ENCODE results near the gene MAP3K12. TPM values are rescaled to one million over a fixed set of nuclear protein-coding genes. Genes with fewer than 3 reads are reported as not detected.
A peak's percentile ranks its signal among the peaks of the same experiment; 100 is the strongest.

Gene MAP3K12
- total RNA-seq, 2 donors from 2014 or later: 27.9 to 36.8 TPM

DNA sequence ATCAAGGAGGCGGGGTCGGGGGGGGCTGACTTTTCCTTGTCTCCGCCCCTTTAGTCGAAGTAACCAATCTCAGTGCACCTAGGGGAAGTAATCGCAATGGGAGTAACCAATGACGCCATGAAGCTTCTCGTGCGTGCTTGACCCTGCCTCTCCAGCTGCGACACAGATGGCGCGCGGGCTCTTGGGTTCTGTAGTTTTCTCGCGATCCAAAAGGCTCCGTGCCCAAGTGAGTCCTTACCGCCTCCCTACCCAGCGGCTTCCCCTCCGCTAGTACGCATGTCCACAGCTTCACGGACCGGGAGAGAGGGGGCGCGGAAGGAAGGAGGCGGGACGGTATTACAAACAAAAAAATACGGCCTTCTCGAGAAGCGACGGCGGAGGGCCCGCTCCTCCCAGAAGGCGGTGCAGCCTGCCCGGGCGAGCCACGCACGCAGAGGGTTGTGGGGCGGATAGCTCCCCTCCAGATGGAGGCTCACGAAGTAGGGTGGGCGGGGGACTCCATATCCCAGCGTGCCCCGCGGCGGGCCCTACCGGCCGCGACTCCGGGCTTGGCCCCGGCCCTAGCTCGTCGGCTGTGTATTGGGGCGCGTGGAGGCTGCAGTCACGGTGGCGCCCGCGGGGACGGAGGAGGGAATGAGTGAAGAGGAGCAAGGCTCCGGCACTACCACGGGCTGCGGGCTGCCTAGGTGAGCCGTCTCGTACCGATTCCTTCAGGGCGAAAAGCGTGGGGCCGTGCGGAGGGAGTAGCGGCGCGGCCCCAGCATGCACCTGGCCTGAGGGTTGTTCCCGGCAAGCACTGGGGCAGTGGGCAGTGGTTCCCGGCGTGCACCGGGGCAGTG is 1.7 kb upstream of the MAP3K12 start, which contains the start of gene TARBP2:
TARBP2 (plus strand) TSS at position 508 of the 839 bp plus-strand sequence; CDS start at position 634, 126 bp downstream.
- peak within 1 kb of the TSS; percentile 98 to 99 for H3K27ac ChIP-seq
- H3K9me3 ChIP-seq: no peaks in the 10 kb centered on the region
- TF ChIP-seq, protein P1, sequence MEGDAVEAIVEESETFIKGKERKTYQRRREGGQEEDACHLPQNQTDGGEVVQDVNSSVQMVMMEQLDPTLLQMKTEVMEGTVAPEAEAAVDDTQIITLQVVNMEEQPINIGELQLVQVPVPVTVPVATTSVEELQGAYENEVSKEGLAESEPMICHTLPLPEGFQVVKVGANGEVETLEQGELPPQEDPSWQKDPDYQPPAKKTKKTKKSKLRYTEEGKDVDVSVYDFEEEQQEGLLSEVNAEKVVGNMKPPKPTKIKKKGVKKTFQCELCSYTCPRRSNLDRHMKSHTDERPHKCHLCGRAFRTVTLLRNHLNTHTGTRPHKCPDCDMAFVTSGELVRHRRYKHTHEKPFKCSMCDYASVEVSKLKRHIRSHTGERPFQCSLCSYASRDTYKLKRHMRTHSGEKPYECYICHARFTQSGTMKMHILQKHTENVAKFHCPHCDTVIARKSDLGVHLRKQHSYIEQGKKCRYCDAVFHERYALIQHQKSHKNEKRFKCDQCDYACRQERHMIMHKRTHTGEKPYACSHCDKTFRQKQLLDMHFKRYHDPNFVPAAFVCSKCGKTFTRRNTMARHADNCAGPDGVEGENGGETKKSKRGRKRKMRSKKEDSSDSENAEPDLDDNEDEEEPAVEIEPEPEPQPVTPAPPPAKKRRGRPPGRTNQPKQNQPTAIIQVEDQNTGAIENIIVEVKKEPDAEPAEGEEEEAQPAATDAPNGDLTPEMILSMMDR (IDR thresholded peaks at IDR 0.05): no peak
- no peaks in the 10 kb centered on the region for H3K27me3 ChIP-seq (replicated peaks; ENCODE audit: insufficient read depth)
- peaks cover 27 to 57% of the 10 kb centered on the region in 2 donors for H3K4me1 ChIP-seq (ENCODE audit: control insufficient read depth in 1 of 2, low read depth in 2 of 2)
- peak within 1 kb of the TSS; percentile 87 for H3K4me3 ChIP-seq
- peak; percentile 89 for ATAC-seq (ENCODE audit: insufficient number of reproducible peaks, low FRiP score, low read depth)
- peak; percentile 96 for DNase-seq (ENCODE audit: low spot score)
- H3K36me3 ChIP-seq: no peaks in the 10 kb centered on the region

DNA sequence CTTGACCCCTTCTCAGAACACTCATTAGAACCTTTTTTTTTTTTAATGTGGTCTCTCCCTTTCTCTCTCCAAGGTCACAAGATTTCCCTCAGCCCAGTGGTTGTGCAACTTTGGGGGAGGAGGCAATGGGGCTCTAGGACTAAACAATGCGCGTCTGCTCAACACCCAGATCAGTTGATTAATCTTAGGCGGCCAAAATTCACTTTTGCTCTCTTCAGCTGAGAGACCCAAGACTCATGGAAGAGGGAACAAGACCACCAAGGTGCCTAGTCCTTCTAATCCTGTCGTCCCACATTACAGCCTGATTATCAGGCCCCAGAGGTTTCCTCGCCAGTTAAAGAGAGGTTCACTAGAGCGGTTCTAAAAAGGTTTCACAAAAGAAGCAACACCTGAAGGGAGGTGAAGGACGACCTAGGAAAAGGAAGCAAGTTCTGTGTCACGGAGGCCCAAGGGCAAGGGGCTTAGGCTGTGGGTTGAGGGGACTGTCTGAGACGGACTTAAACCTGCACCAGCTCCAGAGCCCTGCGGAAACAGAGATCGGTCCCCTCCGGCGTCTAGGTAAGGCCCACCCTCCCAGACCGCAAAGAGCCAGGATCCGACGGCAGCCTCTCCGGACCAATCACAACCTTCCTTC is 1.0 kb upstream of the MAP3K12 start:
- ATAC-seq (ENCODE audit: insufficient number of reproducible peaks, low FRiP score, low read depth) (peak; percentile 31), DNase-seq (ENCODE audit: low spot score) (peak; percentile 52)
- peak overlapping the region; percentile 98 to 99 for H3K27ac ChIP-seq
- H3K36me3 ChIP-seq: no peaks in the 10 kb centered on the region
- H3K9me3 ChIP-seq: no peaks in the 10 kb centered on the region
- no peaks in the 10 kb centered on the region for H3K27me3 ChIP-seq (replicated peaks; ENCODE audit: insufficient read depth)
- H3K4me3 ChIP-seq: peak overlapping the region; percentile 87
- H3K4me1 ChIP-seq (ENCODE audit: control insufficient read depth in 1 of 2, low read depth in 2 of 2): peaks cover 20 to 50% of the 10 kb centered on the region in 2 donors
- TF ChIP-seq, protein P1 (IDR thresholded peaks at IDR 0.05): no peak

DNA sequence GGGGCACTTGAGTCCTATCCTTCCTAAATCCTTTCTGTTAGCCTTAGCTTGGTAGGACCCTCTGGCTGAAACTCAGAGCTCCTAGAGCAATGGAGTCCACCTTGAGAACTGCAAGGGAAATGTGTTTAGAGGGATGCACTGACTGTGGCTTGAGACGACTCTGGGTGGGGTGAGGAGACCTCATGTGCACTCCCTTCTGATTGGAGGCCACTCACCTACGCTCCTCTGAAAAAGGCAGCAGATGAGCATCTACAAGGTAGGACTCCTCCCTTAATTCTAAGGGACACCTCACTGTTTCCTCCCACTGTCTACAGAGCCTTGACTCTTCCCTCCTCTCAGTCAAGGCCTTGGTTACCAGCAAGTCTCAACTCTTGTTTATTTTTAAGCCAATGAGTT is 1.0 kb downstream of the MAP3K12 start:
- no peak for ATAC-seq (ENCODE audit: insufficient number of reproducible peaks, low FRiP score, low read depth)
- TF ChIP-seq, protein P1 (IDR thresholded peaks at IDR 0.05): no peak
- Histone ChIP-seq H3K27ac (peak overlapping the region in 1 of 2 donors; percentile 7), H3K9me3 (no peaks in the 10 kb centered on the region), H3K4me1 (ENCODE audit: control insufficient read depth in 1 of 2, low read depth in 2 of 2) (peaks cover 24 to 41% of the 10 kb centered on the region in 2 donors), H3K4me3 (peak overlapping the region; percentile 87), H3K27me3 (replicated peaks; ENCODE audit: insufficient read depth) (no peaks in the 10 kb centered on the region), H3K36me3 (no peaks in the 10 kb centered on the region)
- DNase-seq (ENCODE audit: low spot score): no peak

DNA sequence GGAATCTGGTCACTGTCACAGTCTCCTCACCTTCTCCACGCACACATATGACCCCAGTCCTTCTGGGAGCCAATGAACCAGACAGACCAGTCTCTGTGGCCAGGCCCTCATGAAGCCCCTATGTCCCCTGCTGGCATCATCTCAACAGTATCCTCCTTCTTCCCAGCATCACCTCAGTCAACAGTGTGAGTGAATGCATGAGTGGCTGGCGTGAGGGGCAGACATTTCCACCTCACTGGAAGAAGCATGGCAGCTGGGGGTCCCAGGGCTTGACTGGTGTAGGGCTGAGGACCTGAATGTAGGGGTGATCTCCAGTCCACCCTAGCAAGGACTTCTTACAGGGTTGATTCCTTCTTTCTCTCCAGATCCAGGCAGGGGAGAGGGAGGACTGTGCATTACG is 1.8 kb downstream of the MAP3K12 start:
- H3K36me3 ChIP-seq: no peaks in the 10 kb centered on the region
- peaks cover 16 to 38% of the 10 kb centered on the region in 2 donors for H3K4me1 ChIP-seq (ENCODE audit: control insufficient read depth in 1 of 2, low read depth in 2 of 2)
- no peak for ATAC-seq (ENCODE audit: insufficient number of reproducible peaks, low FRiP score, low read depth)
- no peak overlapping the region for H3K4me3 ChIP-seq
- H3K9me3 ChIP-seq: no peaks in the 10 kb centered on the region
- H3K27me3 ChIP-seq (replicated peaks; ENCODE audit: insufficient read depth): no peaks in the 10 kb centered on the region
- TF ChIP-seq, protein P1 (IDR thresholded peaks at IDR 0.05): no peak
- H3K27ac ChIP-seq: no peak overlapping the region
- DNase-seq (ENCODE audit: low spot score): no peak

DNA sequence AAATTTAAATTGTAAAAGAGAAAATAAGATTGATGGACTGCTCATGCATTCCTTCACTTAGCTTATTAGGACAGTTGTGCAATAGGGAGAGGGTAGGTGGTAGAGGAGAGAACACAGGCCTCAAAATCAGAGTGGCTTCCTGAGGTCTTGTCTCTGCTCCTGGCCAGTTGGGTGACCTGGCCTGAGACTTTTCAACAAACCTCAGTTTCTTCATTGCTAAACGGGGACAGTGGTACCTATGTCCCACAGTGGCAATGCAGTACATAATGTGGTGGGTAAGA is 2.6 kb downstream of the MAP3K12 start:
- H3K36me3 ChIP-seq: no peaks in the 10 kb centered on the region
- H3K4me3 ChIP-seq: no peak overlapping the region
- DNase-seq (ENCODE audit: low spot score) (no peak), ATAC-seq (ENCODE audit: insufficient number of reproducible peaks, low FRiP score, low read depth) (no peak)
- no peak overlapping the region for H3K27ac ChIP-seq
- no peaks in the 10 kb centered on the region for H3K27me3 ChIP-seq (replicated peaks; ENCODE audit: insufficient read depth)
- no peaks in the 10 kb centered on the region for H3K9me3 ChIP-seq
- TF ChIP-seq, protein P1 (IDR thresholded peaks at IDR 0.05): no peak
- peaks cover 15 to 38% of the 10 kb centered on the region in 2 donors for H3K4me1 ChIP-seq (ENCODE audit: control insufficient read depth in 1 of 2, low read depth in 2 of 2)

All from thoracic aorta (tissue), 2 donors.